ENCODE data around the gene ME3.
"Not testable (repeated sequence)": the region's sequence is repeated elsewhere in the genome, so short reads cannot be mapped to it uniquely, and the experiment has no call there.

Gene ME3

DNA sequence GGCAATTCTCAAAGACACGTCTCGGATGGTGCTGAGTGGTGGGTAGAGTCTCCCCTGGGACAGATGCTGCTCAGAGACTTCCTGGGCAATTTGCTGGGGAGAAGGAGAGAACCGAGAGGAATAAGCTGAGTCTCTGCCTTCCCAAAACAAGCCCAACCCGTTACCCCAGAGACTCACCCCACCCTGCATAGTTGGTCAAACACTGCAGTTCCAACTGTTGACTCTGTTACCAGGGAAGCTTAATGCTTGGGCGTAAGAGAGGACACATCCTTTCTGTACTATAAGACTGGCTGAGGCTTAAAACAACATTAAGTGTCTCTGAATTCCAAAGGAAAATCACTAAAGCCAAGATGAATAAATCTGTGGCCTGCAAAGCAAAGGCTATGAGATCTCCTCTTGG, 229.6 kb downstream of the ME3 start:
- Histone ChIP-seq H3K4me1 (ENCODE audit: insufficient read depth, low read length) (no peaks in the 10 kb centered on the region), H3K27me3 (ENCODE audit: insufficient read depth, low read length) (no peaks in the 10 kb centered on the region), H3K4me3 (ENCODE audit: low read length) (no peak overlapping the region), H3K9me3 (ENCODE audit: insufficient read depth, low read depth, low read length) (no peaks in the 10 kb centered on the region), H3K9ac (ENCODE audit: low read depth, low read length) (no peak overlapping the region), H3K36me3 (ENCODE audit: insufficient read depth, low read depth, low read length) (no peaks in the 10 kb centered on the region), H3K27ac (ENCODE audit: low read length) (no peak overlapping the region)

DNA sequence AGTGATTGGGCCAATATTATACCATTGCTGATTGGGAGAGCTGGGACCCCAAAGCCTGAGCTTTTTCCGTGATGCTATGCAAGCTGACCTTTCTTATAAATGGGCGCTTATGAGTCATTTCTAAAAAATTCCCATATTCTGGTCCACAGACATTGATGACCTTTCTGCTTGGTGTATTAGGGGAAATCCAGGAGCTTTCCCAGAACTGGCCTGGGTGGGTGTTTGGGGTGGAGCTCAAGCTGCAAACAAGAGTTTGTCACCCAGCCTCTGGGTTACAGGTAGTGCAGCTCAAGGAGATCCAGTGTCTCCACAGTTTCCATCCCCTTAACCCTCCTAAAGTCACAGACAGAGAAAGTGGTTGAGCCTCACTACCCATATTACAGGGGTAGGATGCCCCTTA, 230.0 kb downstream of the ME3 start:
- no peaks in the 10 kb centered on the region for H3K9me3 ChIP-seq (ENCODE audit: insufficient read depth, low read depth, low read length)
- no peaks in the 10 kb centered on the region for H3K36me3 ChIP-seq (ENCODE audit: insufficient read depth, low read depth, low read length)
- no peak overlapping the region for H3K27ac ChIP-seq (ENCODE audit: low read length)
- H3K9ac ChIP-seq (ENCODE audit: low read depth, low read length) = no peak overlapping the region
- H3K27me3 ChIP-seq (ENCODE audit: insufficient read depth, low read length) = no peaks in the 10 kb centered on the region
- no peak overlapping the region for H3K4me3 ChIP-seq (ENCODE audit: low read length)
- no peaks in the 10 kb centered on the region for H3K4me1 ChIP-seq (ENCODE audit: insufficient read depth, low read length)

DNA sequence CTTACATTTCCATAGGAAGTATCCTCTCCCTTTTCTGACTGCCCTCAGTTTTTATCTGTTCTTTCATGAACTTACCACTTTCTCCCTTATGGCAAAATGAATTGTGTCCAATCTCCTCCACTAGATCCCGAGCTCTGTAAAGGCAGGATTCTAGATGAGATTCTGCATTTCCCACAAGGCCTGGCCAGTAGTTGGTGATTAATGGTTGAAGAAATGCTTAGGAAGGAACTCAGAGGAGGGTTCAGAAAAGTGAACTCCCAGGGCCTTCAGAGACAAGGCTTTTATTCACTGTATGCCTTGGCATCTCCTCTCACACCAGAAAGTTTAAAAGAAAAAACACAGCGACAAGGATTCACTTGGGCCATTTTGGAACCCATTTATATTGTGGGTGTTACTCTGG, 231.6 kb downstream of the ME3 start:
- Histone ChIP-seq H3K4me1 (ENCODE audit: insufficient read depth, low read length) (no peaks in the 10 kb centered on the region), H3K27me3 (ENCODE audit: insufficient read depth, low read length) (no peaks in the 10 kb centered on the region), H3K9ac (ENCODE audit: low read depth, low read length) (no peak overlapping the region), H3K27ac (ENCODE audit: low read length) (no peak overlapping the region), H3K36me3 (ENCODE audit: insufficient read depth, low read depth, low read length) (no peaks in the 10 kb centered on the region), H3K4me3 (ENCODE audit: low read length) (no peak overlapping the region), H3K9me3 (ENCODE audit: insufficient read depth, low read depth, low read length) (no peaks in the 10 kb centered on the region)

DNA sequence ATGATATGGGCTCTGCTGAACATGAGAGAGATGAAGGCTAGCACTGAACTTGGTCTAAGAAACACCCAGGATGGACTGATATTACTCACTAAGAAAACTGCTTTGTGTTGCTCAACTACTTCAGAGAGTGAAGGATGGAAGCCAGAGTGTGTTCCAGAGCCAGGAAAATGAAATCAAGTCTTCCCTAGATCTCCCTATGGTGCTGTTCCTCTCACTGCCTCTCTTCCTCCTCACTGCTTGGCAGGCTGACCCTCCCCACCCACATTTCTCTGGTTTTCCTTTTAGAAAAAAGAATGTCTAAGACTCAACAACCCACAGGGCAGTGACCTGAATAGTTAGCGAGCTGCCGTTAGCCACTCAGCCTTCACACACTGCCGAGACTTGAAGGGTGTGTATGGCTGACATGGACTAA, 232.1 kb downstream of the ME3 start:
- Histone ChIP-seq H3K27me3 (ENCODE audit: insufficient read depth, low read length) (no peaks in the 10 kb centered on the region), H3K27ac (ENCODE audit: low read length) (no peak overlapping the region), H3K4me1 (ENCODE audit: insufficient read depth, low read length) (no peaks in the 10 kb centered on the region), H3K9ac (ENCODE audit: low read depth, low read length) (no peak overlapping the region), H3K4me3 (ENCODE audit: low read length) (no peak overlapping the region), H3K9me3 (ENCODE audit: insufficient read depth, low read depth, low read length) (no peaks in the 10 kb centered on the region), H3K36me3 (ENCODE audit: insufficient read depth, low read depth, low read length) (no peaks in the 10 kb centered on the region)

DNA sequence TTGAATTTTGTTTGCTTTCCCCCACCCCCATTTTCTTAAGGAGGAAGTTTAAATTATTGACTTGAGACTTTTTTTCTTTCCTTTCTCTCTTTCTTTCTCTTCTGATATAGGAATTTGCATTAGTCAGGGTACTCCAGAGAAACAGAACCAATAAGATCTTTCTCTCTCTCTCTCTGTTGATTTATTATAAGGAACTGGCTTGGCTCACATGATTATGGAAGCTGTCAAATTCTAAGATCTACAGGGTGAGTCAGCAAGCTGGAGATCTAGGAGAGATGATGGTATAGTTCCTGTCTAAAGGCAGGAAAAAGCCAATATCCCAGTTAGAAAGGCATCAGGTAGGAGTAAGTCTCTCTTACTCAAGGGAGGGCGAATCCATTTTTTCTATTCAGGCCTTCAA, 233.7 kb downstream of the ME3 start:
- H3K27me3 ChIP-seq (ENCODE audit: insufficient read depth, low read length) = no peaks in the 10 kb centered on the region
- no peaks in the 10 kb centered on the region for H3K36me3 ChIP-seq (ENCODE audit: insufficient read depth, low read depth, low read length)
- H3K4me1 ChIP-seq (ENCODE audit: insufficient read depth, low read length) = no peaks in the 10 kb centered on the region
- H3K27ac ChIP-seq (ENCODE audit: low read length) = no peak overlapping the region
- H3K9ac ChIP-seq (ENCODE audit: low read depth, low read length) = no peak overlapping the region
- H3K4me3 ChIP-seq (ENCODE audit: low read length) = no peak overlapping the region
- no peaks in the 10 kb centered on the region for H3K9me3 ChIP-seq (ENCODE audit: insufficient read depth, low read depth, low read length)

DNA sequence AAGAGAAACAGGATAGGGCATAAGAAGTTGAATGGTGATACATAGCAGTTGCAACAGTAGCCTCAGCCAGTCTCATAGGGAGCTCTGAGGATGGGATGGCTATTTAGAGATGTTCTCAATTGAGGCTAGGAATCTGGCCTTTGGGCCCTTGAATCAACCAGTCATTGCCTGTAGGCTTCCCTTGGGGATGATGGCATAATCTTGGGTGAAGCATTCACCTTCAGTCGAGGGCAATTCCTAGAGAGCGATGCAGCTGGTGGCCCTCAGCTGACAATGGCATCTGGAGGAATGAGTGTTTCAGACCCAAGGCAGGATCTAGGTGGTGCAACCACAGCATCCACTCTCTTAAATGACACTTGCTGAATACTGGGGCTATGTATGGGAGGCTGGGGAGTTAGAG, 236.7 kb downstream of the ME3 start:
- Histone ChIP-seq H3K27ac (ENCODE audit: low read length) (no peak overlapping the region), H3K36me3 (ENCODE audit: insufficient read depth, low read depth, low read length) (no peaks in the 10 kb centered on the region), H3K4me1 (ENCODE audit: insufficient read depth, low read length) (no peaks in the 10 kb centered on the region), H3K4me3 (ENCODE audit: low read length) (no peak overlapping the region), H3K9me3 (ENCODE audit: insufficient read depth, low read depth, low read length) (no peaks in the 10 kb centered on the region), H3K27me3 (ENCODE audit: insufficient read depth, low read length) (no peaks in the 10 kb centered on the region), H3K9ac (ENCODE audit: low read depth, low read length) (no peak overlapping the region)

DNA sequence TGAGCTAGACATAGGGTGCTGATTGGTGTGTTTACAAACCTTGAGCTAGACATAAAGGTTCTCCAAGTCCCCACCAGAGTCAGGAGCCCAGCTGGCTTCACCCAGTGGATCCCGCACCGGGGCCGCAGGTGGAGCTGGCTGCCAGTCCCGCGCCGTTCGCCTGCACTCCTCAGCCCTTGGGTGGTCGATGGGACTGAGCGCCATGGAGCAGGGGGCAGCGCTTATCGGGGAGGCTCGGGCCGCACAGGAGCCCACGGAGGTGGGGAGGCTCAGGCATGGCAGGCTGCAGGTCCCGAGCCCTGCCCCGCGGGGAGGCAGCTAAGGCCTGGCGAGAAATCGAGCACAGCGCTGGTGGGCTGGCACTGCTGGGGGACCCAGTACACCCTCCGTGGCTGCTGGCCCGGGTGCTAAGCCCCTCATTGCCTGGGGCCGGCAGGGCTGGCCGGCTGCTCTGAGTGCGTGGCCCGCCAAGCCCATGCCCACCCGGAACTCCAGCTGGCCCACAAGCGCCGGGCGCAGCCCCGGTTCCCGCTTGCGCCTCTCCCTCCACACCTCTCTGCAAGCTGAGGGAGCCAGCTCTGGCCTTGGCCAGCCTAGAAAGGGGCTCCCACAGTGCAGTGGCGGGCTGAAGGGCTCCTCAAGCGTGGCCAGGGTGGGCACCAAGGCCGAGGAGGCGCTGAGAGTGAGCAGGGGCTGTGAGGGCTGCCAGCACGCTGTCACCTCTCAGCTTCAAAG, 238.9 kb downstream of the ME3 start:
- H3K27me3 ChIP-seq (ENCODE audit: insufficient read depth, low read length); H3K27ac ChIP-seq (ENCODE audit: low read length); H3K36me3 ChIP-seq (ENCODE audit: insufficient read depth, low read depth, low read length); H3K4me1 ChIP-seq (ENCODE audit: insufficient read depth, low read length); H3K9me3 ChIP-seq (ENCODE audit: insufficient read depth, low read depth, low read length); H3K4me3 ChIP-seq (ENCODE audit: low read length); H3K9ac ChIP-seq (ENCODE audit: low read depth, low read length): not testable (repeated sequence)

DNA sequence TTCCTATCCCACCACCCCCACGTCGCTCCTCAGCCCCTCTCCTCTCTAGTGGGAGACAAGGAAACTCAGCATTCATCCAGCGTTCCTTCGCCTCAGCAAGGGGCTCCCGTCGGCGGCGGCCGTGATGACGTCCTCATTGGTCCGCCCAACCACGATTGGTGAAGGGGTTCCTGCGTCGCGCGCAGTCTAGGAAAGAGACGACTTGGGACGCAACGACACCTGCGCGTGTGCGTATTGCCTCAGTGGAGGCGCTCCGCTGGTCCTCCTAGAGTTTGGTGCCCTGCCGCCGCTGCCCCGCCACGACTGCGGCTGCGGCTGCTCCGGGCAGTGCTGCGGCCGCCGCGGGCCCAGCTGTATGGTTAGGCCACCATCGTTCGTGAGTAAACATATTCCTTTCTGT, 241.2 kb downstream of the ME3 start:
- Histone ChIP-seq H3K9me3 (ENCODE audit: insufficient read depth, low read depth, low read length) (no peaks in the 10 kb centered on the region), H3K27me3 (ENCODE audit: insufficient read depth, low read length) (no peaks in the 10 kb centered on the region), H3K36me3 (ENCODE audit: insufficient read depth, low read depth, low read length) (no peaks in the 10 kb centered on the region), H3K4me3 (ENCODE audit: low read length) (no peak overlapping the region), H3K9ac (ENCODE audit: low read depth, low read length) (no peak overlapping the region), H3K27ac (ENCODE audit: low read length) (no peak overlapping the region), H3K4me1 (ENCODE audit: insufficient read depth, low read length) (no peaks in the 10 kb centered on the region)

DNA sequence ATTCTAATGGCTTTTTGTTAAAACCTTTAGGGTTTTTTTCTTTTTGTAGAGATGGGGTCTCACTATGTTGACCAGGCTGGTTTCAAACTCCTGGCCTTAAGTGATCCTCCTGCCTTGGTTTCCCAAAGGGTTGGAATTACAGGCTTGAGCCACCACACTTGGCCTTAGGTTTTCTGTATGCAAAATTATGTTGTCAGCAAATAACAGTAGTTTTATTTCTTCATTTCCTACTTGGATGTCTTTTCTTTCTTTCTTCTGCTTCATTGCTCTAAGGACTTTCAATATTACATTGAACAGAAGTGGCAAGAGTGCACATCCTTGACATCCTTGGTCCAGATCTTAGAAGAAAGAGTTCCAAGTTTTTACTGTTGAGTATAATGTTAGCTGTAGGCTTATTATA, 245.0 kb downstream of the ME3 start:
- no peaks in the 10 kb centered on the region for H3K27me3 ChIP-seq (ENCODE audit: insufficient read depth, low read length)

DNA sequence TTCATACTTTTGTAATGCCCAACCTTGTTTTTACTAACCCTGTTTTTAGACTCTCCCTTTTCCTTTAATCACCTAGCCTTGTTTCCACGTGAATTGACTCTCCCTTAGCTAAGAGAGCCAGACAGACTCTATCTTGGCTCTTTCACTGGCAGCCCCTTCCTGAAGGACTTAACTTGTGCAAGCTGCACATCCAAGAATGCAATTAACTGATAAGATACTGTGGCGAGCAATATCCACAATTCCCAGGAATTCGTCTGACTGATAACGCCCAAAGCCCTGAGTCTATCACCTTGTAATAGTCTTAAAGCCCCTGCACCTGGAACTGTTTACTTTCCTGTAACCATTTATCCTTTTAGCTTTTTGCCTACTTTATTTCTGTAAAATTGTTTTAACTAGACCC, 248.9 kb downstream of the ME3 start:
- H3K27me3 ChIP-seq (ENCODE audit: insufficient read depth, low read length); H3K27ac ChIP-seq (ENCODE audit: low read length): not testable (repeated sequence)

More for the DNA sequence above, 245.0 kb downstream of the ME3 start:
- H3K27ac ChIP-seq (ENCODE audit: low read length) = no peak overlapping the region
- H3K4me3 ChIP-seq (ENCODE audit: low read length) = no peak overlapping the region
- no peaks in the 10 kb centered on the region for H3K9me3 ChIP-seq (ENCODE audit: insufficient read depth, low read depth, low read length)
- H3K9ac ChIP-seq (ENCODE audit: low read depth, low read length) = no peak overlapping the region
- no peaks in the 10 kb centered on the region for H3K4me1 ChIP-seq (ENCODE audit: insufficient read depth, low read length)
- no peaks in the 10 kb centered on the region for H3K36me3 ChIP-seq (ENCODE audit: insufficient read depth, low read depth, low read length)

DNA sequence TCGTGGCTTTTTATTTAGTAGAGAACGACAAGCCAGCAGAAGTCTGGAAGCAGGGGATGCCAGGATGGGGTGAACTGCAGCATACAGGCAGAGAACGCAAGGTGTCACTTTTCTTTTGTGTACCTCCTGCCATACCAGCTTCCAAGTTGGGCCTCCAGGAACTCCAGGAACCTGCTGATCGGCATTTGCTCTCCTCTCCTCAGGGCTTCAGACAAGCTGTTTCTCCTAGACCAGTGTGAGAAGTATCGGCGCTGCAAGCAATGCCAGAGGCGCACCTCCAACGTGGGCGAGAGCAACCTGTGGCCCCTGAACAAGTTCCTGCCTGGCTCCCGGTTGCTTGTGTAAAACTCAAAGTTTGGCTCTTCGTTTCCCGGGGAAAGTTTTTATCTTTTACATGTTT, 250.0 kb downstream of the ME3 start:
- H3K9ac ChIP-seq (ENCODE audit: low read depth, low read length) = no peak overlapping the region
- H3K4me3 ChIP-seq (ENCODE audit: low read length) = no peak overlapping the region
- no peaks in the 10 kb centered on the region for H3K36me3 ChIP-seq (ENCODE audit: insufficient read depth, low read depth, low read length)
- H3K27ac ChIP-seq (ENCODE audit: low read length) = no peak overlapping the region
- no peaks in the 10 kb centered on the region for H3K9me3 ChIP-seq (ENCODE audit: insufficient read depth, low read depth, low read length)
- no peaks in the 10 kb centered on the region for H3K4me1 ChIP-seq (ENCODE audit: insufficient read depth, low read length)
- H3K27me3 ChIP-seq (ENCODE audit: insufficient read depth, low read length) = no peaks in the 10 kb centered on the region

More for the DNA sequence above, 248.9 kb downstream of the ME3 start:
- H3K4me1 ChIP-seq (ENCODE audit: insufficient read depth, low read length); H3K36me3 ChIP-seq (ENCODE audit: insufficient read depth, low read depth, low read length); H3K9me3 ChIP-seq (ENCODE audit: insufficient read depth, low read depth, low read length); H3K4me3 ChIP-seq (ENCODE audit: low read length); H3K9ac ChIP-seq (ENCODE audit: low read depth, low read length): not testable (repeated sequence)

DNA sequence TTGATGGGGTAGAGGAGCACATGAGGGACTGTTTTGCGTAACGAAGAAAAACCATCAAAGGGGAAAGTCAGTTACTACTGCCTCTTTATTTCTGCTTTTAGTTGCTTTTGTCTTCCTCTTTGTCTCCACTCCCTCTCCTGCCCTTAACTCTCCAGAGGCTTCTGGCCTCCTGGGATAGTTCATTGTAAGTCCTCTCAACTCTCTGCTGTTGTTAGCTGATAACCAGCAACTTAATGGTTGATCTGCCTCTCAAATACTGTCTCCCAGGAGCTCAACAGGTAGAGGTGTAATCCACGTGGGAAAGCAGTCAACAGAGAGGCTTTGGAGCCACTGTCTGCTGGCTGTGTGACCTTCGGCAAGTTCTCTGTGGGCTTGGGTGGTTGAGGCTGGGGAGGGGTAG, 250.5 kb downstream of the ME3 start:
- no peaks in the 10 kb centered on the region for H3K27me3 ChIP-seq (ENCODE audit: insufficient read depth, low read length)
- H3K9ac ChIP-seq (ENCODE audit: low read depth, low read length) = no peak overlapping the region
- no peak overlapping the region for H3K27ac ChIP-seq (ENCODE audit: low read length)
- H3K4me3 ChIP-seq (ENCODE audit: low read length) = no peak overlapping the region
- no peaks in the 10 kb centered on the region for H3K36me3 ChIP-seq (ENCODE audit: insufficient read depth, low read depth, low read length)
- H3K4me1 ChIP-seq (ENCODE audit: insufficient read depth, low read length) = no peaks in the 10 kb centered on the region
- H3K9me3 ChIP-seq (ENCODE audit: insufficient read depth, low read depth, low read length) = no peaks in the 10 kb centered on the region
